ENCODE data around the gene SOD1. TPM values are rescaled to one million over a fixed set of nuclear protein-coding genes. Genes with fewer than 3 reads are reported as not detected.
A peak's percentile ranks its signal among the peaks of the same experiment; 100 is the strongest.

The SOD1 gene
- total and polyA plus RNA-seq, 8 donors: 45.5 to 358 (median 177) TPM

DNA sequence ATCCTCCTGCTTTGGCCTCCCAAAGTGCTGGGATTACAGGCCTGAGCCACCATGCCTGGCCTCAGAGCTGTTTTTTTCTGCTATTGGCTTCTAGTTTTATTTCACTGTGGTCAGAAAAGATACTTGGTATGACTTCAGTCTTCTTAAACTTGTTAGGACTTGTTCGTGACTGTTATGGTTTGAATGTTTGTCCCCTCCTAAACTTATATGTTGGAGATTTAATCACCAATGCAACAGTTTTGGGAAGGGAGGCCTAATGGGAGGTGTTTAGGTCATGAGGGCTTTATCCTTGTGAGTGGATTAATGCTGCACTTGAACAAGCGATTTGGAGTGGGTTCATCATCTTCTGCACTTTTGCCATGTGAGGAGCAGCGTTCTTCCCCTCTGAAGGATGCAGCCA is 24.5 kb upstream of the SOD1 start:
- intact Hi-C loops (cut with DNase I; ENCODE audit: low total_unique reads): no loop called here
- WGBS, 5 donors: 88 to 94% (median 92%) methylated on average over 3 of the region's 3 CpGs
- peaks cover 0 to 7% (median 0%) of the 10 kb centered on the region in 4 donors for H3K9me3 ChIP-seq
- DNase-seq: no peak
- H3K4me1 ChIP-seq: peaks cover 0 to 8% (median 2%) of the 10 kb centered on the region in 4 donors
- no peak overlapping the region for H3K27ac ChIP-seq
- TF ChIP-seq POLR2AphosphoS5 (IDR thresholded peaks at IDR 0.05): no peak
- TF ChIP-seq POLR2A (IDR thresholded peaks at IDR 0.05): no peak
- TF ChIP-seq EP300 (IDR thresholded peaks at IDR 0.05): no peak
- no peak overlapping the region for H3K4me3 ChIP-seq
- no peaks in the 10 kb centered on the region for H3K36me3 ChIP-seq
- H3K27me3 ChIP-seq: no peaks in the 10 kb centered on the region

DNA sequence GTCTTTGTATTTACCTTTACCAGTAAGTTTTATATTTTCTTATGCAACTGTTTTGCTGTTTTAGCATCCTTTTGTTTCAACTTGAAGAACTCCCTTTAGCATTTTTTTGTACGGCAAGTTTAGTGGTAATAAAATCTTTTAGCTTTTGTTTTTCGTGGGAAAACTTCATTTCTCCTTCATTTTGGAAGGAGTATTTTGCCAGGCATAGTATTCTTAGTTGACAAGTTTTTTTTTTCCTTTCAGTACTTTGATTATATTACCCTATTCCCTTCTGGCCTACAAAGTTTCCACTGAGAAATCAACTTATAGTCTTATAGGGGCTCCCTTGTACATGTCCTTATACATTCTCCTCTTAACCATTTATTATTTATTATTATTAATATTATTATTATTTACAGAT is 22.6 kb upstream of the SOD1 start:
- Histone ChIP-seq H3K4me3 (no peak overlapping the region), H3K27me3 (no peaks in the 10 kb centered on the region), H3K4me1 (no peaks in the 10 kb centered on the region), H3K9me3 (peaks cover 0 to 7% (median 0%) of the 10 kb centered on the region in 4 donors), H3K36me3 (no peaks in the 10 kb centered on the region), H3K27ac (no peak overlapping the region)
- intact Hi-C loops (cut with DNase I; ENCODE audit: low total_unique reads): no loop called here
- no peak for DNase-seq
- TF ChIP-seq EP300 (IDR thresholded peaks at IDR 0.05) (no peak), POLR2AphosphoS5 (IDR thresholded peaks at IDR 0.05) (no peak), POLR2A (IDR thresholded peaks at IDR 0.05) (no peak)
- TF ChIP-seq, protein P1, sequence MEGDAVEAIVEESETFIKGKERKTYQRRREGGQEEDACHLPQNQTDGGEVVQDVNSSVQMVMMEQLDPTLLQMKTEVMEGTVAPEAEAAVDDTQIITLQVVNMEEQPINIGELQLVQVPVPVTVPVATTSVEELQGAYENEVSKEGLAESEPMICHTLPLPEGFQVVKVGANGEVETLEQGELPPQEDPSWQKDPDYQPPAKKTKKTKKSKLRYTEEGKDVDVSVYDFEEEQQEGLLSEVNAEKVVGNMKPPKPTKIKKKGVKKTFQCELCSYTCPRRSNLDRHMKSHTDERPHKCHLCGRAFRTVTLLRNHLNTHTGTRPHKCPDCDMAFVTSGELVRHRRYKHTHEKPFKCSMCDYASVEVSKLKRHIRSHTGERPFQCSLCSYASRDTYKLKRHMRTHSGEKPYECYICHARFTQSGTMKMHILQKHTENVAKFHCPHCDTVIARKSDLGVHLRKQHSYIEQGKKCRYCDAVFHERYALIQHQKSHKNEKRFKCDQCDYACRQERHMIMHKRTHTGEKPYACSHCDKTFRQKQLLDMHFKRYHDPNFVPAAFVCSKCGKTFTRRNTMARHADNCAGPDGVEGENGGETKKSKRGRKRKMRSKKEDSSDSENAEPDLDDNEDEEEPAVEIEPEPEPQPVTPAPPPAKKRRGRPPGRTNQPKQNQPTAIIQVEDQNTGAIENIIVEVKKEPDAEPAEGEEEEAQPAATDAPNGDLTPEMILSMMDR (IDR thresholded peaks at IDR 0.05): no peak
- WGBS, 5 donors: 79 to 85% (median 84%) methylated on average over 2 of the region's 2 CpGs

- 91 to 98% (median 96%) methylated on average over 12 of the region's 12 CpGs for WGBS, 5 donors
- no peaks in the 10 kb centered on the region for H3K36me3 ChIP-seq
- intact Hi-C loops (cut with DNase I; ENCODE audit: low total_unique reads): no loop called here
- no peak overlapping the region for H3K4me3 ChIP-seq
- peaks cover 0 to 10% (median 9%) of the 10 kb centered on the region in 4 donors for H3K4me1 ChIP-seq
- no peaks in the 10 kb centered on the region for H3K27me3 ChIP-seq
- H3K27ac ChIP-seq: no peak overlapping the region
- TF ChIP-seq, protein P1 (IDR thresholded peaks at IDR 0.05): no peak
- no peak for TF ChIP-seq EP300 (IDR thresholded peaks at IDR 0.05)
- no peak for TF ChIP-seq POLR2A (IDR thresholded peaks at IDR 0.05)
- DNase-seq: no peak
- peaks cover 0 to 7% (median 0%) of the 10 kb centered on the region in 4 donors for H3K9me3 ChIP-seq
Observed at GRCh38 chr21:31641416-31641922, 18.0 kb upstream of the SOD1 start.

DNA sequence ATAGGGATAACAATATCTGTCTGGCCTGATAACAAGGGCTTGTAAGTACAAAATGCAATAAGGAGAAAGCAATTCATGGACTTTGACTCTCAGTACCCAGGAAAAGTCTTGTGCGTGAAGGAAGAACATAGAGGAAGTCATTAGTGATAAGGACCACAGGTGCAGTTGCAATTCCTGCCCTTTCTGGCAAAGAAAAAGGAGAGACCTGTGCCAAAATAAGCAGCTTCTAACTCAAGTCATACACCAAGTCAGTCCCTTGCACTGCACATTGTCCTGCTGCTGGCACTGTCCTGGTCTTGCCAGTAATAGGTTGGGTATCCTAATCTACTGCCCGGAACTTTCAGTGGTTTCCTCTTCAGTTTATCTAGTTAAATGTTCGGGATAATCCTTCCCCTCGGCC is 14.8 kb upstream of the SOD1 start:
- intact Hi-C loops (cut with DNase I; ENCODE audit: low total_unique reads): no loop called here
- Histone ChIP-seq H3K9me3 (no peaks in the 10 kb centered on the region), H3K27ac (peak overlapping the region in 2 of 5 donors; percentile 1 to 57), H3K4me3 (no peak overlapping the region), H3K27me3 (no peaks in the 10 kb centered on the region), H3K4me1 (peaks cover 0 to 10% (median 9%) of the 10 kb centered on the region in 4 donors), H3K36me3 (no peaks in the 10 kb centered on the region)
- DNase-seq: peak in 1 of 2 donors; percentile 53
- TF ChIP-seq, protein P1 (IDR thresholded peaks at IDR 0.05): no peak
- TF ChIP-seq POLR2AphosphoS5 (IDR thresholded peaks at IDR 0.05): peak in 2 of 3 donors; percentile 13 to 35
- TF ChIP-seq POLR2A (IDR thresholded peaks at IDR 0.05): no peak
- TF ChIP-seq EP300 (IDR thresholded peaks at IDR 0.05): no peak
- 21 to 52% (median 30%) methylated on average over 4 of the region's 4 CpGs for WGBS, 5 donors

GRCh38 chr21:31647650-31648049 is 11.8 kb upstream of the SOD1 start:
- intact Hi-C loops (cut with DNase I; ENCODE audit: low total_unique reads): no loop called here
- Histone ChIP-seq H3K4me1 (peaks cover 0 to 10% (median 9%) of the 10 kb centered on the region in 4 donors), H3K27me3 (no peaks in the 10 kb centered on the region), H3K36me3 (no peaks in the 10 kb centered on the region), H3K4me3 (no peak overlapping the region), H3K27ac (no peak overlapping the region), H3K9me3 (no peaks in the 10 kb centered on the region)
- TF ChIP-seq EP300 (IDR thresholded peaks at IDR 0.05): no peak
- TF ChIP-seq POLR2A (IDR thresholded peaks at IDR 0.05): no peak
- TF ChIP-seq, protein P1 (IDR thresholded peaks at IDR 0.05): no peak
- TF ChIP-seq POLR2AphosphoS5 (IDR thresholded peaks at IDR 0.05): no peak
- WGBS, 5 donors: 79 to 91% (median 87%) methylated on average over 3 of the region's 3 CpGs
- no peak for DNase-seq
